ES-I3 (cell line): ENCODE measurements around the gene KRTAP2-3.
"Not testable (repeated sequence)": the region's sequence is repeated elsewhere in the genome, so short reads cannot be mapped to it uniquely, and the experiment has no call there.

Experiments
- H3K36me3 ChIP-seq: 2 replicates; pipeline ENCODE4 v1.6.1; 2013; ENCODE audit warnings: mild to moderate bottlenecking, low read length, control low read depth, moderate library complexity; ENCODE audit not compliant: insufficient read depth
- H3K4me1 ChIP-seq: 2 replicates; pipeline ENCODE4 v1.6.1; 2013; ENCODE audit warnings: mild to moderate bottlenecking, control low read depth, low read length; ENCODE audit not compliant: insufficient read depth
- H3K9ac ChIP-seq: 2 replicates; pipeline ENCODE4 v1.6.1; 2013; ENCODE audit warnings: low read depth, mild to moderate bottlenecking, low read length, moderate library complexity
- H3K9me3 ChIP-seq: 2 replicates; pipeline ENCODE4 v1.6.1; 2013; ENCODE audit warnings: mild to moderate bottlenecking, low read length, moderate library complexity; ENCODE audit not compliant: control insufficient read depth, insufficient read depth

KRTAP2-3 gene, protein sequence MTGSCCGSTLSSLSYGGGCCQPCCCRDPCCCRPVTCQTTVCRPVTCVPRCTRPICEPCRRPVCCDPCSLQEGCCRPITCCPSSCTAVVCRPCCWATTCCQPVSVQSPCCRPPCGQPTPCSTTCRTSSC

DNA sequence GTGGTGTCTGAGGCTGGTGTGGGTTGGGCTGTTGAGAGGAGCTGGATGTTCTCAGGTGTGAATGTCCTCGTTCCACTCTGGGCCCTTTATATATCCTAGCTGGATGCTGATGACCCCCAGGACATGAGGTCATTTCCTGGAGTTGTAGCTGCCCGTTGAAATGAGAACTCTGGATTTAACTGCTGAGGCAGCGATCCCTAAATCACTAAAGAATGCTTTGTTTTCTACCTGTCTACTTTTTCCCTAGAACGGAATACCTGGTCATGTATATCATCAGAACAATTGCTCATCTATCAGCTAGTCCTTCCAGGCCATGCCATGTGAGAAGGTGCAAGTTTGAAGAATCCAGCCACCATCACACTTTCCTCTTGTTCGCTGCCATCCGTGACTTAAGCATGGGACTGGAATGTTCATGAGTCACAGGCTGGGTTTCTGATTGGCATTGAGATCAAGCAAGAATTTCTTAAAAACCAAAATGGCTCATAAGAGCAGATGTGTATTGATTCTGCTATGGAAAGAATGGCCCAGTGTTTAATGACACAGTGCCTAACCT, at the start of gene KRTAP2-3:
Gene KRTAP2-3 (minus strand): TSS at position 63 of the 553 bp plus-strand sequence. CDS start 64 bp downstream, outside the sequence.
- Histone ChIP-seq H3K9ac (no peak within 1 kb of the TSS), H3K4me1 (0 out of 2 replicates have a peak, but pooled peaks cover 4% of the 10 kb centered on the region)

DNA sequence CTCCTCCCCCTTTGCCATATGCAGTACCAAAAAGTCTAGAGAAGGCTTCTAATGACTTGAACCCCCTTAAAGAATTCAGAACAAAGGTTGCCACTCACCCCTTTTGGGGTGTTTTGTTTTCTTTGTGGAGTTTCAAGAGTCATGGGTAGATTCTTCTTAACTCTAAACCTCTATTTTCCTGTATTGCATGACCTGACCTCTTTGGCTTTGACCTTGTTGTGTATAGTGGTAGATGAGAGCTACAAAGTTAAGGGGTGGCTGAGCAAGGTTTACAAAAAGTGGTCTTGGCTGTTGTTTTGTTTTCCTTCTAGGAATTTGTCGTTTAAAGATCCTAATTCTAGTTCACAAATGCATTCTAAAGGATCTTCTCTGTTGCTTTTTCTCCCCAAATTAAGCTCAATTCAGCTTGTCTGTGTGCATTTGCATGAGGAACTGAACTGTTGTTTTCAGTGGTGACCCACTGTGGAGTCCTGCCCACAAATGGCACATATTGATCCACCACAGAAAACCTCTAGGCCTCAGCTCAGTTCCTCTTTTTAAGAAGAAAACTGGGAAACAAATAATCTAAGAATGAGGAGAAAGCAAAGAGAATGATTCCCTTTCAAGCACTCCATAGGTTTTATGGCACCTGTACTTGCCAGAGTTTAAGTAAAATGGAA, 48.9 kb upstream of the KRTAP2-3 start:
- H3K9ac ChIP-seq, H3K9me3 ChIP-seq: not testable (repeated sequence)

More for the DNA sequence above, at the start of gene KRTAP2-3:
- Histone ChIP-seq H3K36me3 (no peaks in the 10 kb centered on the region), H3K9me3 (no peaks in the 10 kb centered on the region)

DNA sequence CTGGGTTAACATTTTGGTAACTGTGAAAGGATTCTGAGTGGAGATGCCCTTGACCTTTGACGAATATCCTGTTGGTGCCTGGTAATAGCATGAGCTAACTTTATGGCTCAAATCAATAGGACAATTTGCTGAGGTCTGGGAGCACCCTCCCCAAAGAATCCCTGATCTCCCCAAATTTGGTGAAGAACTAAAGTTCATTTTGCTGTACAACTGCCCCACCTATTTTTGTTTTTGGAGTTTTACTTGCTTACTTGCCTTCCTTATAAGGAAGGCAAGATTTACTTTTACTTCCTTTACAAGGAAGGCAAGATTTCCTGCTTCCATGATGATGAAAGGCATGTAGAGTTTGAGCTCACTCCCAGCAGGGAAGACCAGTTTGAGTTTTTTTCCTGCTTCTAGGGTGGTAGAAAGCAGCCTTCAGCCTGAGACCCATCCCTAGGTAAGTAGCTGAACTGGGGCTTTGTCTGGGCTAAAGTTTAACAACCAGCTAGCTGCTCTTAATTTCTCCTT, 48.1 kb upstream of the KRTAP2-3 start:
- Histone ChIP-seq H3K36me3 (no peaks in the 10 kb centered on the region), H3K4me1 (no peaks in the 10 kb centered on the region), H3K9ac (no peak overlapping the region), H3K9me3 (peaks cover 4% of the 10 kb centered on the region)

More for the DNA sequence above, 48.9 kb upstream of the KRTAP2-3 start:
- H3K36me3 ChIP-seq, H3K4me1 ChIP-seq: not testable (repeated sequence)

DNA sequence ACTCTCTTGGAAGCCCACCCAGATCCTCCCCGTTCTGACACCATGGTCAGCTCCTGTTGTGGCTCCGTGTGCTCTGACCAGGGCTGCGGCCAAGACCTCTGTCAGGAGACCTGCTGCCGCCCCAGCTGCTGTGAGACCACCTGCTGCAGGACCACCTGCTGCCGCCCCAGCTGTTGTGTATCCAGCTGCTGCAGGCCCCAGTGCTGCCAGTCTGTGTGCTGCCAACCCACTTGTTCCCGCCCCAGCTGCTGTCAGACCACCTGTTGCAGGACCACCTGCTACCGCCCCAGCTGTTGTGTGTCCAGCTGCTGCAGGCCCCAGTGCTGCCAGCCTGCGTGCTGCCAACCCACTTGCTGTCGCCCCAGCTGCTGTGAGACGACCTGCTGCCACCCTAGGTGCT, 45.4 kb upstream of the KRTAP2-3 start, which contains the start of gene KRTAP4-9:
Gene KRTAP4-9 (plus strand): TSS at position 43 of the 400 bp plus-strand sequence. CDS start 0 bp downstream, at position 43.
- not testable (repeated sequence) for H3K4me1 ChIP-seq, H3K9me3 ChIP-seq, H3K36me3 ChIP-seq, H3K9ac ChIP-seq

DNA sequence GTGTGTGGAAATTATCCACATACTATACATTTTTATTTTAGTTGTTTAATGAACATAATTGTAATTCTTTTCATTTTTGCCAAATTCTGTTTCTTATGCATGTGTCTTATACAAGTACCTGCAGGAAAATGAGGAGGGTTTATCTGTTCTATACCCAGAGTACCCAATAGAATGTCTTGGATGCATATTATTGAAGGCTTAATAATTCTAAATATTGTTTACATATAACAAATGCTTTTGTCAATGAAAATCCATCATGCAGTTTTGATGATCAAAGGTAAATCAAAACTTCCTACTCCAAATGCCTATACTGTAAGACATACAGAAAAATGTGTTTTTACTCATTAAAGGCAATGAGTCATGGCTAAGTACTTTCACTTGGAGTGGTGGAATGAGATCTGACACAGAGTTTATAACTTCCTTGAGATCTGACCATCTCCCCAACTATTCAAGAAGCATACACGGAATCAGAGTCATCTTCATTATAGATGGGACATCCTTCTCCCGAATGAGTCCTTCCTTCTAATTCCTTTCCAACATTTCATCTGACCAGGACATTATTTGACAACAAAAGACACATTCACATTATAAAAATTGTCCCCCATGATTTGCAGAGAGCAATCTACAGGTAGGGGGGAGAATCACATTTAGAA, 44.6 kb upstream of the KRTAP2-3 start:
- not testable (repeated sequence) for H3K9ac ChIP-seq, H3K4me1 ChIP-seq, H3K36me3 ChIP-seq, H3K9me3 ChIP-seq

DNA sequence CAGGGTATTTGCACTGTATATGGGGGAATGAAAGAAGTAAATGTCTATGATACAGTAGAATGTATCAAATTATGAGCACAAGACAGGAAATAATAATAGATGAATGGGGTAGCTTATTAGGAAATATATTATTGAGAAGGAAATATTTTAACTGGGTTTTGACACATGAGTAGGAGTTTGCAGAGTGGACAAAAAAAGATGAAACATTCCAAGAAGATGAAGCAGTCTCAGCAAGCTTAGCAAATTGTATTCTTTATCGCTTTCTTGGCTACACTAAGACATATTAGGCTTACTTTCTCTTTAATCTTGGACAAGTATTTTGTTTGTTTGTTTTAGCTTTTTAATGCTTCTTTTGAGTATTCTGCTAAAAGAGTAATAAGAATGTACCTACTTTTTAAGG, 44.0 kb upstream of the KRTAP2-3 start:
- Histone ChIP-seq H3K4me1 (no peaks in the 10 kb centered on the region), H3K36me3 (no peaks in the 10 kb centered on the region), H3K9me3 (no peaks in the 10 kb centered on the region), H3K9ac (no peak overlapping the region)

DNA sequence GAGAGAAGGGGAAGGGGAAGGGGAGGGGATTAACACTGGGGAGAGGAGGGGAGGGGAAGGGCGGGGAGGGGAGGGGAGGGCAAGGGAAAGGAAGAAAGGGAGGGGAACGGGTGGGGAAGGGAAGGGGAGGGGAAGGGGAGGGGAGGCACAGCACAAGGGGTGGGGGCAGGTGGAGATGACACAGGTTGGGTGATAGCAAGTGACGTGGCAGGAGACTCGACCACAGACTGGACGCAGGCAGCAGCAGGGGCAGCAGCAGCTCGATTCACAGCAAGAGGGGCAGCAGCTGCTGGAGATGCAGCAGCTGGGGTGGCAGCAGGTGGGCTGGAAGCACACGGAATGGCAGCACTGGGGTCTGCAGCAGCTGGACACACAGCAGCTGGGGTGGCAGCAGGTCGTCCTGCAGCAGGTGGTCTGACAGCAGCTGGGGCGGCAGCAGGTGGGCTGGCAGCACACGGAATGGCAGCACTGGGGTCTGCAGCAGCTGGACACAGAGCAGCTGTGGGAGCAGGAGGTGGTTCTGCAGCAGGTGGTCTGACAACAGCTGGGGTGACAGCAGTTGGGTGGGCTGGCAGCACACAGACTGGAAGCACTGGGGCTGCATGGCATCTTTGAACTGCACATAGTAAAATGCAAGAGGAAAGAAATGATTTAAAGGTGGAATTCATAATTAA, 41.8 kb upstream of the KRTAP2-3 start, which contains the start of gene KRTAP4-16:
Gene KRTAP4-16 (minus strand): TSS at position 624 of the 674 bp plus-strand sequence. CDS start 0 bp downstream, at position 624.
- H3K9me3 ChIP-seq, result no peaks in the 10 kb centered on the region
- no peak within 1 kb of the TSS for H3K9ac ChIP-seq
- no peaks in the 10 kb centered on the region for H3K36me3 ChIP-seq
- no peaks in the 10 kb centered on the region for H3K4me1 ChIP-seq

DNA sequence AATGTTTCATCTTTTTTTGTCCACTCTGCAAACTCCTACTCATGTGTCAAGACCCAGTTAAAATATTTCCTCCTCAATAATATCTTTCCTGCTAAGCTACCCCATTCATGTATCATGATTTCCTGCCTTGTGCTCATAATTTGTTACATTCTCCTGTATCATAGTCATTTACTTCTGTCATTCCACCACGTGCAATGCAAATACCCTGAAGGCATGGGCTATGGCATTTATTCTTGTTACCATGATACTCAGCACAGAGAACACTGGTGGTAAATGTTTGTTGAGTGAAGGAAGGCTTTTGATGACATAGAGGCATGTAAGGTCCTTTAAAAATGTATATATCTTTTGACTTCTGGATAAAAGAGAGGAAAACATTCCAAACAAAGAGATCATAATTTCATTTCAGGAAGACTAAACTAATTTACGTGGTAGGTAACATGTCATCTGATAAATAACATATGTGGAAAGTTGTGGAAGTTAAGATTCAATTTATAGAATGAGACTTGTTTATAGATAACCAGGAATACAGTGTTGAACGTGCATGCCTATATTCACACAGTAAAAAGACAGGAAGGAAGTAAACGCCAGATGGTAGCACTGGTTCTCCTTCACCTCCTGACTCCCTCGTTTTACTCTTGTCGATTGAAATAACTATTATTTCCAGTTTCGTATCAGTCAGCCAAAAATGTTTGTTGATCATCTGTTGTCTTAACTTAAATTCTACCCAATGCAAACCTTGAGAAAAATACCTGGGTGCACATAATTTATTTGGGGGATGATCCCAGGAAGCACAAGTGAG, 40.0 kb upstream of the KRTAP2-3 start:
- H3K4me1 ChIP-seq, H3K36me3 ChIP-seq, H3K9ac ChIP-seq, H3K9me3 ChIP-seq: not testable (repeated sequence)

DNA sequence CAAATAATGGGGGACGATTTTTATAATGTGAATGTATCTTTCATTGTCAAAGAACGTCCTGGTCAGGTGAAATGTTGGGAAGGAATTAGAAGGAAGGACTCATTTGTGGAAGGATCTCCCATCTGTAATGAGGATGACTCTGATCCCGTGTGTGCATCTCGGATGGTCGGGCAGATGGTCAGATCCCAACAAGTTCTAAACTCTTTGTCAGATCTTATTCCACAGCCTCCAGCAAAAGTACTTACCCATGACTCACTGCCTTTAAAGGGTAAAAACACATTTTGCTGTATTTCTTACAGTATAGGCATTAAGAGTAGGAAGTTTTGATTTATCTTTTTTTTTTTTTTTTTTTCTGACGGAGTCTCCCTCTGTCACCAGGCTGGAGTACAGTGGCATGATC, 38.6 kb upstream of the KRTAP2-3 start:
- no peaks in the 10 kb centered on the region for H3K9me3 ChIP-seq
- H3K4me1 ChIP-seq, result no peaks in the 10 kb centered on the region
- no peak overlapping the region for H3K9ac ChIP-seq
- H3K36me3 ChIP-seq, result no peaks in the 10 kb centered on the region

DNA sequence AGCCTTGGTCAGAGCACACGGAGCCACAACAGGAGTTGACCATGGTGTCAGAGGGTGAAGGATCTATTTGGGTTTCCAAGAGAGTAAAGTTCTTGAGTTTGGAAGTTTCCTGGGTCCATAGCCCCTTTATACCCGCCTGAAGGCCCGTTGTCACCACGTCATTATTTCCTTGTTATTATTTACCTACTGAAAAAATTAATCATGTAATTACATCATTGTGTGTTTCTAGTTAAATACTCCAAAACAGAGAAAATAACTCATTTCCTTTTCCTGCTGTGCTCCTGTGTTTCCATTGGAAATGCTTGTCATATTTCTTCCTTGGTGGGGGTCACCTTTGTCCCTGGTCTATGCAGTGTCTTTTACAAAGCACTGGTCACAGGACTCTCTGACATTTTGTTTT, 38.1 kb upstream of the KRTAP2-3 start, which contains the start of gene KRTAP4-8:
Gene KRTAP4-8 (minus strand): TSS at position 101 of the 400 bp plus-strand sequence. CDS start 58 bp downstream, at position 43.
- no peaks in the 10 kb centered on the region for H3K9me3 ChIP-seq
- no peaks in the 10 kb centered on the region for H3K4me1 ChIP-seq
- no peaks in the 10 kb centered on the region for H3K36me3 ChIP-seq

DNA sequence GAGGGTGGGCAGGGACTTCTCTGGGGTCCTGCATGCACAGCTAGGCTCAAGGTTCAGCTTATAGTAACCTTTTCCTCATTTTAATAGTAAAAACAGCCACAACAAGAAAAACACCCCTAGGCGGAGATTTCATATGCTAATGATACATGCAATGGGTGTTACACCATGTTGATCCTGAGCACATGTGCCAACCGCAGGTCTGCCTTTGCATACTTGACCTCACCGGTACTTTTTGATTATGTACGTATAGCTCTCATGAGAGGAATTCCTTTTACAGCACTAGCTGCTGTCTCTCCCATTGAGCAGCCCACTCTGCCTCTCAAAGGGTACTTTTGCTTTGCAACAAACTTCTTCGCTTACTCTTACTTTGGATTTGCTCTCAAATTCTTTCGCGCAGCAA, 36.1 kb upstream of the KRTAP2-3 start:
- no peaks in the 10 kb centered on the region for H3K36me3 ChIP-seq
- H3K4me1 ChIP-seq, result no peaks in the 10 kb centered on the region
- no peak overlapping the region for H3K9ac ChIP-seq
- no peaks in the 10 kb centered on the region for H3K9me3 ChIP-seq

More for the DNA sequence above, 38.1 kb upstream of the KRTAP2-3 start, which contains the start of gene KRTAP4-8:
- H3K9ac ChIP-seq, result no peak within 1 kb of the TSS

DNA sequence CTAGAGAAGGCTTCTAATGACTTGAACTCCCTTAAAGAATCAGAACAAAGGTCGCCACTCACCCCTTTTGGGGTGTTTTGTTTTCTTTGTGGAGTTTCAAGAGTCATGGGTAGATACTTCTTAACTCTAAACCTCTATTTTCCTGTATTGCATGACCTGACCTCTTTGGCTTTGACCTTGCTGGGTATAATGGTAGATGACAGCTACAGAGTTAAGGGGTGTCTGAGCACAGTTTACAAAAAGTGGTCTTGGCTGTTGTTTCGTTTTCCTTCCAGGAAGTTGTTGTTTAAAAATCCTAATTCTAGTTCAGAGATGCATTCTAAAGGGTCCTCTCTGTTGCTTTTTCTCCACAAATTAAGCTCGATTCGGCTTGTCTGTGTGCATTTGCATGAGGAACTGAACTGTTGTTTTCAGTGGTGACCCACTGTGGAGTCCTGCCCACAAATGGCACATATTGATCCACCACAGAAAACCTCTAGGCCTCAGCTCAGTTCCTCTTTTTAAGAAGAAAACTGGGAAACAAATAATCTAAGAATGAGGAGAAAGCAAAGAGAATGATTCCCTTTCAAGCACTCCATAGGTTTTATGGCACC, 28.9 kb upstream of the KRTAP2-3 start:
- H3K9me3 ChIP-seq, result not testable (repeated sequence)

DNA sequence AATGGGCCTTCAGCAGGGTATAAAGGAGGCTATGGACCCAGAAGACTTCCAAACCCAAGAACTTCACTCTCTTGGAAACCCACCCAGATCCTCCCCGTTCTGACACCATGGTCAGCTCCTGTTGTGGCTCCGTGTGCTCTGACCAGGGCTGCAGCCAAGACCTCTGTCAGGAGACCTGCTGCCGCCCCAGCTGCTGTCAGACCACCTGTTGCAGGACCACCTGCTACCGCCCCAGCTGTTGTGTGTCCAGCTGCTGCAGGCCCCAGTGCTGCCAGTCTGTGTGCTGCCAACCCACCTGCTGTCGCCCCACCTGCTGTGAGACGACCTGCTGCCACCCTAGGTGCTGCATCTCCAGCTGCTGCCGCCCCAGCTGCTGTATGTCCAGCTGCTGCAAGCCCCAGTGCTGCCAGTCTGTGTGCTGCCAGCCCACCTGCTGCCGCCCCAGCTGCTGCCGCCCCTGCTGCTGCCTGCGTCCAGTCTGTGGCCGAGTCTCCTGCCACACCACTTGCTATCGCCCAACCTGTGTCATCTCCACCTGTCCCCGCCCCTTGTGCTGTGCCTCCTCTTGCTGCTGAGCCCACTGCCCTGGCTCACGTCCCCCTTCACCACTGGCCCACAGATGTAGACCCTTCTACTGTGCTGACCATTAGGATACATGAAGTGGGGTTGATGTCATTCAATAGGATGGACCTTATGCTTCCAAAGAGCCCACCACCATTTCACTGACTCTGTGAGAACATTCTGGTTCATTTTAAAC, 24.4 kb upstream of the KRTAP2-3 start, which contains the start of gene KRTAP4-7:
Gene KRTAP4-7 (plus strand): TSS at position 51 of the 757 bp plus-strand sequence. CDS start 57 bp downstream, at position 108.
- H3K36me3 ChIP-seq, H3K9me3 ChIP-seq, H3K9ac ChIP-seq, H3K4me1 ChIP-seq: not testable (repeated sequence)

More for the DNA sequence above, 28.9 kb upstream of the KRTAP2-3 start:
- H3K4me1 ChIP-seq, H3K36me3 ChIP-seq, H3K9ac ChIP-seq: not testable (repeated sequence)
